K562 (cell line): ENCODE measurements around the gene PLXNB3. TPM values are rescaled to one million over a fixed set of nuclear protein-coding genes. Genes with fewer than 3 reads are reported as not detected.
A peak's percentile ranks its signal among the peaks of the same experiment; 100 is the strongest.

Source experiments
- NEUROD1 ChIP-seq: fragments of 150-350 bp; IDR thresholded peaks from 2 replicates; pipeline ENCODE4 v1.6.1; 2014; ENCODE audit warnings: borderline replicate concordance, low read length, low read depth; ENCODE audit not compliant: partially characterized antibody
- NUFIP1 ChIP-seq: fragments of 450-650 bp; IDR thresholded peaks from 2 replicates; pipeline ENCODE4 v1.6.1; 2018; ENCODE audit not compliant: partially characterized antibody
- OTX1 ChIP-seq: fragments of 450-650 bp; formaldehyde crosslinking; IDR thresholded peaks from 2 replicates; pipeline ENCODE4 v1.4.0; 2022; ENCODE audit warnings: mild to moderate bottlenecking
- SIN3B ChIP-seq: fragments of 450-650 bp; IDR thresholded peaks from 2 replicates; pipeline ENCODE4 v1.6.1; 2017; ENCODE audit warnings: low read depth, mild to moderate bottlenecking, moderate library complexity
- SMAD3 ChIP-seq: fragments of 450-650 bp; formaldehyde crosslinking; conservative IDR thresholded peaks from 2 replicates; pipeline ENCODE4 v1.4.0; 2020; ENCODE audit warnings: mild to moderate bottlenecking
- ZNF184 ChIP-seq: sonication (generic); formaldehyde crosslinking; IDR thresholded peaks from 2 replicates; pipeline ENCODE4 v1.5.0; 2020; ENCODE audit warnings: missing genetic modification reagents
- ZNF232 ChIP-seq: sonication (generic); formaldehyde crosslinking; IDR thresholded peaks from 2 replicates; pipeline ENCODE4 v1.8.0; 2022; ENCODE audit warnings: mild to moderate bottlenecking, missing genetic modification reagents
- ZNF311 ChIP-seq: fragments of 250-450 bp; sonication (Bioruptor Pico); IDR thresholded peaks from 2 replicates; pipeline ENCODE4 v1.4.0; 2020; ENCODE audit warnings: mild to moderate bottlenecking, moderate library complexity
- polyA plus RNA-seq, 8 experiments: library from polyadenylated mRNA; depleted of rRNA in 4 of 8; stranded (reverse) in 5 of 8; unstranded in 3 of 8; fragments of >200 nt; fragmentation: Nextera tagmentation in 2 of 8; fragmentation: Illumina TruSeq in 1 of 8; extraction: Ambion mirVana in 2 of 8; extraction: Trizol in 1 of 8; gene quantifications; 2 replicates each; pipeline versions ENCODE4 v1.2.1 to v1.2.3, GENCODE V29; 2011 to 2014; ENCODE audit warnings: inconsistent platforms in 1 of 8, missing spikeins in 1 of 8
- total RNA-seq, 7 experiments: library from RNA; depleted of rRNA in 6 of 7; stranded (reverse); fragments of >200 nt in 6 of 7; fragmentation: Illumina TruSeq in 2 of 7; extraction: Trizol in 2 of 7; gene quantifications; 2 replicates each; pipeline versions ENCODE4 v1.2.1 to v1.2.3, GENCODE V29; 2011 to 2021; ENCODE audit warnings: low replicate concordance in 1 of 7
- TF ChIP-seq, protein P1 (sequence below), 2 experiments: fragments of 450-650 bp; IDR thresholded peaks; 2 replicates each; pipeline ENCODE4 v1.6.1; 2016; ENCODE audit warnings: mild to moderate bottlenecking in 2 of 2, borderline replicate concordance in 1 of 2, low read depth in 1 of 2, moderate library complexity in 1 of 2
- TF ChIP-seq, protein P2 (sequence below): sonication (generic); formaldehyde crosslinking; IDR thresholded peaks from 2 replicates; pipeline ENCODE4 v1.8.1; 2022; ENCODE audit warnings: missing genetic modification reagents
- TF ChIP-seq, protein P3 (sequence below): fragments of 250-450 bp; sonication (Bioruptor Pico); IDR thresholded peaks from 2 replicates; pipeline ENCODE4 v1.5.0; 2021
- TF ChIP-seq, protein P4 (sequence below): fragments of 450-650 bp; IDR thresholded peaks from 2 replicates; pipeline ENCODE4 v1.6.1; 2016
- TF ChIP-seq, protein P5 (sequence below): fragments of 450-650 bp; conservative IDR thresholded peaks from 2 replicates; pipeline ENCODE4 v1.6.1; 2016; ENCODE audit warnings: missing genetic modification characterization, low read depth, mild to moderate bottlenecking, missing compliant biosample characterization, moderate library complexity

The PLXNB3 gene
- total and polyA plus RNA-seq, 9 of the 15 experiments (the other 6 are each of a cell fraction or from before 2014, with no cell fraction given), result 0.22 to 2.0 (median 1.4) TPM; not detected in 2

DNA sequence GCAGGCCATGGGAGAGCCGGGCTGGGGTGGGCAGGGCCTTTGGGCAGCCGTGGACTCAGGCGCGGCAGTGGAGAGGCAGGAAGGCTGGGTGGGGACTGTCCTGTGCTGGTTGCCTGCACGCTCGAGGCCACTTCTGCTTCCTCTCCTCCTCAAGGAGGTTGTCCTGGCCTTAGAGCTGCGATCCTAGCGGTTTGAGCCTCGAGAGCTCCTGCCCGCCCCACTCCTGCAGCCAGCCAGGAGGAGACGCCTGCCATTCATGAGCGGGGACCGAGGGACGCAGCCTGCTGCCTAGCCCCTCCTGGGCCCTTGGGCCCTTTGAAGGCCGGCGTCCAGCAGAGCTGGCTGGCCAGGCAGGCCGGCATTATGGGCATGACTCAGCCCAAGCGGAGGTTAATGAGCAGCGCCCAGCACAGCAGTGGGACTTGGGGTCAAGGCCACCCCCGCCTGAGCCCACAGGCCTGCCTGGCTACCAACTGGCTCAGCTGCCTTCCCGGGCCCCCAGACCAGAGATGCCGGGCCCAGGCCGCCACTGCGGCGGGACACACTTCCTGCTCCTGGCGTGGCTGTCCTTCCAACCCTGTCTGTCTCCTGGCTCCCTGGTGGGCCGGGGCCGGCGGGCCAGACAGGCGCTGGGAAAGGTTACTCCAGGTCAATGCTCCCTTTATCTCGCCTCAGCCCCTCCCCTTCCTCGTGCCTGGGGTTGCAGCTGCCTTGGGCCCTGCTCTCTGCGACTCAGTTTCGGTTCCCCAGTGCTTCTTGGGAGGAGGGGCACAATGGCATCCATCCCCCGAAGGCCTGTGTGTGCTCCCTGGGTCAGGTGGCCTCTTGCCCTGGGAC lies 37.5 kb upstream of the PLXNB3 start (continued):
- TF ChIP-seq, protein P1, sequence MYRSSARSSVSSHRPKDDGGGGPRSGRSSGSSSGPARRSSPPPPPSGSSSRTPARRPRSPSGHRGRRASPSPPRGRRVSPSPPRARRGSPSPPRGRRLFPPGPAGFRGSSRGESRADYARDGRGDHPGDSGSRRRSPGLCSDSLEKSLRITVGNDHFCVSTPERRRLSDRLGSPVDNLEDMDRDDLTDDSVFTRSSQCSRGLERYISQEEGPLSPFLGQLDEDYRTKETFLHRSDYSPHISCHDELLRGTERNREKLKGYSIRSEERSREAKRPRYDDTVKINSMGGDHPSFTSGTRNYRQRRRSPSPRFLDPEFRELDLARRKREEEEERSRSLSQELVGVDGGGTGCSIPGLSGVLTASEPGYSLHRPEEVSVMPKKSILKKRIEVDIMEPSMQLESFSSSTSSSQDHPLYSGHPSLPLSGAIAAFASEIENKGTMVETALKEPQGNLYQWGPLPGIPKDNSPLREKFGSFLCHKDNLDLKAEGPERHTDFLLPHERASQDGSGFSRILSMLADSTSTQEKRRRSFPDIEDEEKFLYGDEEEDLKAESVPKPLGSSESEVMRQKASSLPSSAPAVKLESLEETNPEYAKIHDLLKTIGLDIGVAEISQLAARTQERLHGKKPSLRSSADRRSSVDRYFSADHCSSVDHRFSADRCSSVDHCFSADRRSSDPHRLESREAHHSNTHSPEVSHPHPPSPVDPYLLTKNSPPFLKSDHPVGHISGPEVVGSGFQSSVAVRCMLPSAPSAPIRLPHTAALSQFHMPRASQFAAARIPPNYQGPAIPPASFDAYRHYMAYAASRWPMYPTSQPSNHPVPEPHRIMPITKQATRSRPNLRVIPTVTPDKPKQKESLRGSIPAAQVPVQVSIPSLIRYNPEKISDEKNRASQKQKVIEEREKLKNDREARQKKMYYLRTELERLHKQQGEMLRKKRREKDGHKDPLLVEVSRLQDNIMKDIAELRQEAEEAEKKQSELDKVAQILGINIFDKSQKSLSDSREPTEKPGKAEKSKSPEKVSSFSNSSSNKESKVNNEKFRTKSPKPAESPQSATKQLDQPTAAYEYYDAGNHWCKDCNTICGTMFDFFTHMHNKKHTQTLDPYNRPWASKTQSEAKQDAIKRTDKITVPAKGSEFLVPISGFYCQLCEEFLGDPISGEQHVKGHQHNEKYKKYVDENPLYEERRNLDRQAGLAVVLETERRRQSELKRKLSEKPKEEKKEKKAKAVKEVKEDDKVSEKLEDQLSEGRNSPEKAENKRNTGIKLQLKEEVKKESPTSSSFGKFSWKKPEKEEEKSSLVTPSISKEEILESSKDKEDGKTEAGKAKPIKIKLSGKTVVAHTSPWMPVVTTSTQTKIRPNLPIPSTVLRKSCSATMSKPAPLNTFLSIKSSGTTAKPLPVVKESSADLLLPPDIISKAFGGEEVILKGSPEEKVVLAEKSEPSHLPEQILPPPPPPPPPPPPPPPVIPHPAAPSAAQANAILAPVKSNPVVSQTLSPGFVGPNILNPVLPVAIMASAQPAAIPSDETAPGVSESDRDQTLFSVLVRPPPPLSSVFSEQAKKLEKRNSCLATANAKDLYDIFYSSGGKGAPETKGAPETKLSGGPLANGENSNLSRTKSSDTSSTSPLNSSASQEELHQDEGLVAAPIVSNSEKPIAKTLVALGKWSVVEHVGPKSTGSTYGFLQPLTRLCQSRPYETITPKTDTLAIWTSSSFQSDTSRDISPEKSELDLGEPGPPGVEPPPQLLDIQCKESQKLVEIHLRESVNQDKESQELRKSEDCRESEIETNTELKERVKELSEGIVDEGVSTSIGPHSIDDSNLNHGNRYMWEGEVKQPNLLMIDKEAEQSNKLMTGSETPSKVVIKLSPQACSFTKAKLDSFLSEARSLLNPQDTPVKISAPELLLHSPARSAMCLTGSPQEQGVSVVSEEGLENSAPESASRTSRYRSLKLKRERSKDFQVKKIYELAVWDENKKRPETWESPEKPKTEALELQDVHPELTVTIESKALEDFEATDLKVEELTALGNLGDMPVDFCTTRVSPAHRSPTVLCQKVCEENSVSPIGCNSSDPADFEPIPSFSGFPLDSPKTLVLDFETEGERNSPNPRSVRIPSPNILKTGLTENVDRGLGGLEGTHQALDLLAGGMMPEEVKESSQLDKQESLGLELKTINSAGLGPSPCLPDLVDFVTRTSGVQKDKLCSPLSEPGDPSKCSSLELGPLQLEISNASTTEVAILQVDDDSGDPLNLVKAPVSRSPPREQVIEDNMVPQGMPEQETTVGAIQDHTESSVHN (IDR thresholded peaks at IDR 0.05; ENCODE audit: borderline replicate concordance in 1 of 2, low read depth in 1 of 2), result no peak
- no peak for TF ChIP-seq ZNF311
- no peak for TF ChIP-seq OTX1
- TF ChIP-seq NUFIP1, result no peak
- TF ChIP-seq, protein P2, sequence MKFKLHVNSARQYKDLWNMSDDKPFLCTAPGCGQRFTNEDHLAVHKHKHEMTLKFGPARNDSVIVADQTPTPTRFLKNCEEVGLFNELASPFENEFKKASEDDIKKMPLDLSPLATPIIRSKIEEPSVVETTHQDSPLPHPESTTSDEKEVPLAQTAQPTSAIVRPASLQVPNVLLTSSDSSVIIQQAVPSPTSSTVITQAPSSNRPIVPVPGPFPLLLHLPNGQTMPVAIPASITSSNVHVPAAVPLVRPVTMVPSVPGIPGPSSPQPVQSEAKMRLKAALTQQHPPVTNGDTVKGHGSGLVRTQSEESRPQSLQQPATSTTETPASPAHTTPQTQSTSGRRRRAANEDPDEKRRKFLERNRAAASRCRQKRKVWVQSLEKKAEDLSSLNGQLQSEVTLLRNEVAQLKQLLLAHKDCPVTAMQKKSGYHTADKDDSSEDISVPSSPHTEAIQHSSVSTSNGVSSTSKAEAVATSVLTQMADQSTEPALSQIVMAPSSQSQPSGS (CRISPR knock-in tag), result no peak
- TF ChIP-seq SIN3B, result 0 out of 2 replicates have a peak, but pooled peaks have one; percentile 18
- TF ChIP-seq, protein P3, sequence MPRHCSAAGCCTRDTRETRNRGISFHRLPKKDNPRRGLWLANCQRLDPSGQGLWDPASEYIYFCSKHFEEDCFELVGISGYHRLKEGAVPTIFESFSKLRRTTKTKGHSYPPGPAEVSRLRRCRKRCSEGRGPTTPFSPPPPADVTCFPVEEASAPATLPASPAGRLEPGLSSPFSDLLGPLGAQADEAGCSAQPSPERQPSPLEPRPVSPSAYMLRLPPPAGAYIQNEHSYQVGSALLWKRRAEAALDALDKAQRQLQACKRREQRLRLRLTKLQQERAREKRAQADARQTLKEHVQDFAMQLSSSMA (CRISPR knock-in tag), result no peak
- TF ChIP-seq, protein P4, sequence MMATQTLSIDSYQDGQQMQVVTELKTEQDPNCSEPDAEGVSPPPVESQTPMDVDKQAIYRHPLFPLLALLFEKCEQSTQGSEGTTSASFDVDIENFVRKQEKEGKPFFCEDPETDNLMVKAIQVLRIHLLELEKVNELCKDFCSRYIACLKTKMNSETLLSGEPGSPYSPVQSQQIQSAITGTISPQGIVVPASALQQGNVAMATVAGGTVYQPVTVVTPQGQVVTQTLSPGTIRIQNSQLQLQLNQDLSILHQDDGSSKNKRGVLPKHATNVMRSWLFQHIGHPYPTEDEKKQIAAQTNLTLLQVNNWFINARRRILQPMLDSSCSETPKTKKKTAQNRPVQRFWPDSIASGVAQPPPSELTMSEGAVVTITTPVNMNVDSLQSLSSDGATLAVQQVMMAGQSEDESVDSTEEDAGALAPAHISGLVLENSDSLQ, result peak; percentile 36; the same call in 1 of the 2 replicates
- TF ChIP-seq ZNF232 (CRISPR knock-in tag), result no peak
- no peak for TF ChIP-seq ZNF184 (CRISPR knock-in tag)
- TF ChIP-seq, protein P5, sequence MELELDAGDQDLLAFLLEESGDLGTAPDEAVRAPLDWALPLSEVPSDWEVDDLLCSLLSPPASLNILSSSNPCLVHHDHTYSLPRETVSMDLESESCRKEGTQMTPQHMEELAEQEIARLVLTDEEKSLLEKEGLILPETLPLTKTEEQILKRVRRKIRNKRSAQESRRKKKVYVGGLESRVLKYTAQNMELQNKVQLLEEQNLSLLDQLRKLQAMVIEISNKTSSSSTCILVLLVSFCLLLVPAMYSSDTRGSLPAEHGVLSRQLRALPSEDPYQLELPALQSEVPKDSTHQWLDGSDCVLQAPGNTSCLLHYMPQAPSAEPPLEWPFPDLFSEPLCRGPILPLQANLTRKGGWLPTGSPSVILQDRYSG (tag), result no peak
- no peak for TF ChIP-seq NEUROD1
- TF ChIP-seq SMAD3 (CRISPR knock-in tag), result no peak
